ENCODE data around the gene ARMH4.

The ARMH4 gene

GRCh38 chr14:58106446-58106845, 45.6 kb downstream of the ARMH4 start:
- no peak overlapping the region for H3K4me3 ChIP-seq (ENCODE audit: control insufficient read depth, low read depth, low read length)
- DNase-seq (ENCODE audit: low read depth): no peak
- TF ChIP-seq CTCF (IDR thresholded peaks at IDR 0.05; ENCODE audit: control insufficient read depth, insufficient read depth, low read depth, low read length, missing control alignments): no peak

GRCh38 chr14:58104808-58105207, 47.2 kb downstream of the ARMH4 start:
- no peak overlapping the region for H3K4me3 ChIP-seq (ENCODE audit: control insufficient read depth, low read depth, low read length)
- no peak for TF ChIP-seq CTCF (IDR thresholded peaks at IDR 0.05; ENCODE audit: control insufficient read depth, insufficient read depth, low read depth, low read length, missing control alignments)
- DNase-seq (ENCODE audit: low read depth): peak; percentile 18

GRCh38 chr14:58100735-58101368, 51.2 kb downstream of the ARMH4 start:
- DNase-seq (ENCODE audit: low read depth): no peak
- TF ChIP-seq CTCF (IDR thresholded peaks at IDR 0.05; ENCODE audit: control insufficient read depth, insufficient read depth, low read depth, low read length, missing control alignments): no peak
- H3K4me3 ChIP-seq (ENCODE audit: control insufficient read depth, low read depth, low read length): no peak overlapping the region

- TF ChIP-seq CTCF (IDR thresholded peaks at IDR 0.05; ENCODE audit: control insufficient read depth, insufficient read depth, low read depth, low read length, missing control alignments): no peak
- no peak overlapping the region for H3K4me3 ChIP-seq (ENCODE audit: control insufficient read depth, low read depth, low read length)
- DNase-seq (ENCODE audit: low read depth): no peak
Observed at GRCh38 chr14:58099682-58100081, 52.3 kb downstream of the ARMH4 start.

GRCh38 chr14:58098507-58098906, 53.5 kb downstream of the ARMH4 start:
- no peak for DNase-seq (ENCODE audit: low read depth)
- no peak for TF ChIP-seq CTCF (IDR thresholded peaks at IDR 0.05; ENCODE audit: control insufficient read depth, insufficient read depth, low read depth, low read length, missing control alignments)

GRCh38 chr14:58096731-58097130, 55.3 kb downstream of the ARMH4 start:
- no peak overlapping the region for H3K4me3 ChIP-seq (ENCODE audit: control insufficient read depth, low read depth, low read length)
- no peak for DNase-seq (ENCODE audit: low read depth)
- TF ChIP-seq CTCF (IDR thresholded peaks at IDR 0.05; ENCODE audit: control insufficient read depth, insufficient read depth, low read depth, low read length, missing control alignments): no peak

More at GRCh38 chr14:58098507-58098906, 53.5 kb downstream of the ARMH4 start:
- H3K4me3 ChIP-seq (ENCODE audit: control insufficient read depth, low read depth, low read length): no peak overlapping the region
